IMR-90 (cell line): ENCODE data around the gene NOL4L. TPM values are rescaled to one million over a fixed set of nuclear protein-coding genes. Genes with fewer than 3 reads are reported as not detected.

Experiments
- ATAC-seq: fragments of 200-7000 bp; cut with Tn5 transposase; 2 replicates; pipeline ENCODE4 v1.9.1; 2020; ENCODE audit warnings: low read depth, mild to moderate bottlenecking, moderate library complexity
- BruUV-seq: library from RNA; stranded (reverse); fragments of 400-500 nt; replicated peaks from 2 replicates; lab custom pipeline; 2021; lab: Mats Ljungman, UMichigan
- CTCF ChIA-PET: fragments of 300-600 bp; formaldehyde crosslinking; extraction: SDS; loops from one replicate; lab custom pipeline; 2021; ENCODE audit warnings: antibody characterized with exemption; lab: Yijun Ruan, JAX
- POLR2A ChIA-PET: fragments of 300-600 bp; sonication (Branson Sonifier 250); formaldehyde crosslinking; loops from one replicate; lab custom pipeline; 2022; ENCODE audit warnings: antibody characterized with exemption; ENCODE audit not compliant: unreplicated experiment; lab: Charles Lee
- DNase-seq: peaks from one replicate; pipeline ENCODE4 v3.0.0; 2013
- H2AFZ ChIP-seq: replicated peaks from 2 replicates; pipeline ENCODE3; 2013; ENCODE audit warnings: low read length, mild to moderate bottlenecking; ENCODE audit not compliant: poor library complexity
- H2AK5ac ChIP-seq: 2 replicates; pipeline ENCODE4 v1.6.1; 2013; ENCODE audit warnings: low read depth, low read length, inconsistent platforms
- H2AK9ac ChIP-seq: replicated peaks from 2 replicates; pipeline ENCODE3; 2013; ENCODE audit warnings: mild to moderate bottlenecking, low read depth, low read length, moderate library complexity; ENCODE audit not compliant: poor library complexity
- H2BK120ac ChIP-seq: 2 replicates; pipeline ENCODE4 v1.6.1; 2013; ENCODE audit warnings: low read depth, low read length, inconsistent platforms
- H2BK15ac ChIP-seq: 3 replicates; pipeline ENCODE4 v1.6.1; 2013; ENCODE audit warnings: low read depth, low read length, inconsistent platforms
- H2BK20ac ChIP-seq: 2 replicates; pipeline ENCODE4 v1.6.1; 2013; ENCODE audit warnings: low read depth, mild to moderate bottlenecking, inconsistent platforms, low read length, moderate library complexity
- H2BK5ac ChIP-seq: 2 replicates; pipeline ENCODE4 v1.6.1; 2013; ENCODE audit warnings: mild to moderate bottlenecking, low read depth, low read length, inconsistent platforms; ENCODE audit not compliant: poor library complexity, severe bottlenecking
- H3K14ac ChIP-seq: replicated peaks from 2 replicates; pipeline ENCODE4 v1.6.1; 2013; ENCODE audit warnings: low read depth, low read length, inconsistent platforms
- H3K18ac ChIP-seq: 2 replicates; pipeline ENCODE4 v1.6.1; 2013; ENCODE audit warnings: low read depth, low read length, control low read depth
- H3K23ac ChIP-seq: 2 replicates; pipeline ENCODE4 v1.6.1; 2013; ENCODE audit warnings: low read depth, low read length, inconsistent platforms
- H3K27ac ChIP-seq: 2 replicates; pipeline ENCODE4 v1.5.1; 2013; ENCODE audit warnings: mild to moderate bottlenecking, control low read depth, low read length; ENCODE audit not compliant: insufficient read depth
- H3K27me3 ChIP-seq: 2 replicates; pipeline ENCODE4 v1.6.1; 2013; ENCODE audit warnings: low read length; ENCODE audit not compliant: control insufficient read depth, insufficient read depth
- H3K36me3 ChIP-seq: 2 replicates; pipeline ENCODE4 v1.6.1; 2013; ENCODE audit warnings: low read length, mixed read lengths; ENCODE audit not compliant: control insufficient read depth, insufficient read depth
- H3K4ac ChIP-seq: 2 replicates; pipeline ENCODE4 v1.6.1; 2013; ENCODE audit warnings: low read depth, low read length, inconsistent platforms
- H3K4me1 ChIP-seq: 2 replicates; pipeline ENCODE4 v1.6.1; 2013; ENCODE audit warnings: low read length, mixed read lengths; ENCODE audit not compliant: control insufficient read depth, insufficient read depth
- H3K4me2 ChIP-seq: 2 replicates; pipeline ENCODE4 v1.6.1; 2013; ENCODE audit warnings: low read depth, mild to moderate bottlenecking, control low read depth, low read length, moderate library complexity
- H3K4me3 ChIP-seq: 2 replicates; pipeline ENCODE4 v1.5.1; 2013; ENCODE audit warnings: low read depth, mild to moderate bottlenecking, control low read depth, low read length, moderate library complexity; ENCODE audit not compliant: insufficient read depth
- H3K56ac ChIP-seq: 2 replicates; pipeline ENCODE4 v1.6.1; 2013; ENCODE audit warnings: low read length, inconsistent platforms; ENCODE audit not compliant: insufficient read depth; ENCODE audit errors: extremely low read depth
- H3K79me1 ChIP-seq, 2 experiments: 2 replicates each; pipeline ENCODE4 v1.6.1; 2013; ENCODE audit warnings: low read length in 2 of 2, inconsistent platforms in 1 of 2, low read depth in 1 of 2
- H3K9ac ChIP-seq: 2 replicates; pipeline ENCODE4 v1.6.1; 2013; ENCODE audit warnings: low read depth, low read length, control low read depth
- H3K9me1 ChIP-seq: 2 replicates; pipeline ENCODE4 v1.6.1; 2013; ENCODE audit warnings: low read length, inconsistent platforms; ENCODE audit not compliant: insufficient read depth
- H3K9me3 ChIP-seq: 2 replicates; pipeline ENCODE4 v1.6.1; 2013; ENCODE audit warnings: low read length; ENCODE audit not compliant: control insufficient read depth, insufficient read depth
- H4K20me1 ChIP-seq: 2 replicates; pipeline ENCODE4 v1.6.1; 2013; ENCODE audit warnings: low read length, inconsistent platforms; ENCODE audit not compliant: insufficient read depth
- H4K5ac ChIP-seq: 2 replicates; pipeline ENCODE4 v1.6.1; 2013; ENCODE audit warnings: mild to moderate bottlenecking, low read depth, low read length, control low read depth
- H4K8ac ChIP-seq, 2 experiments: 2 replicates each; pipeline ENCODE4 v1.6.1; 2013; ENCODE audit warnings: low read depth in 2 of 2, low read length in 2 of 2, control low read depth in 1 of 2, inconsistent platforms in 1 of 2
- H4K91ac ChIP-seq: 2 replicates; pipeline ENCODE4 v1.6.1; 2013; ENCODE audit warnings: low read depth, low read length, inconsistent platforms; ENCODE audit not compliant: insufficient read depth
- BHLHE40 ChIP-seq: fragments of 150-350 bp; IDR thresholded peaks from 2 replicates; pipeline ENCODE4 v1.6.1; 2016; ENCODE audit warnings: mild to moderate bottlenecking, low read depth, low read length
- CEBPB ChIP-seq: IDR thresholded peaks from 2 replicates; pipeline ENCODE4 v1.6.1; 2012; ENCODE audit warnings: low read depth, low read length, improper control_type of control experiment
- CHD1 ChIP-seq: IDR thresholded peaks from 2 replicates; pipeline ENCODE4 v1.6.1; 2012; ENCODE audit warnings: low read depth, low read length, improper control_type of control experiment
- CTCF ChIP-seq: conservative IDR thresholded peaks from 2 replicates; pipeline ENCODE4 v1.5.1; 2012; ENCODE audit warnings: mild to moderate bottlenecking, low read depth, low read length, improper control_type of control experiment
- ELK1 ChIP-seq: fragments of 150-350 bp; IDR thresholded peaks from 2 replicates; pipeline ENCODE4 v1.6.1; 2016; ENCODE audit warnings: low read depth, mild to moderate bottlenecking, low read length, moderate library complexity, borderline replicate concordance
- FOS ChIP-seq: fragments of 150-350 bp; IDR thresholded peaks from 2 replicates; pipeline ENCODE4 v1.6.1; 2016; ENCODE audit warnings: low read depth, low read length
- MAFK ChIP-seq: IDR thresholded peaks from 2 replicates; pipeline ENCODE4 v1.6.1; 2012; ENCODE audit warnings: low read depth, low read length, improper control_type of control experiment
- MAZ ChIP-seq: IDR thresholded peaks from 2 replicates; pipeline ENCODE4 v1.6.1; 2012; ENCODE audit warnings: low read depth, mild to moderate bottlenecking, low read length, improper control_type of control experiment, moderate library complexity, borderline replicate concordance
- MXI1 ChIP-seq: IDR thresholded peaks from 2 replicates; pipeline ENCODE4 v1.6.1; 2012; ENCODE audit warnings: low read depth, mild to moderate bottlenecking, low read length, moderate library complexity, borderline replicate concordance
- NFE2L2 ChIP-seq: fragments of 150-350 bp; IDR thresholded peaks from 2 replicates; pipeline ENCODE4 v1.6.1; 2016; ENCODE audit warnings: low read depth, mild to moderate bottlenecking, low read length
- POLR2A ChIP-seq: IDR thresholded peaks from 2 replicates; pipeline ENCODE4 v1.6.1; 2012; ENCODE audit warnings: mild to moderate bottlenecking, low read depth, low read length
- RAD21 ChIP-seq: IDR thresholded peaks from 2 replicates; pipeline ENCODE4 v1.6.1; 2012; ENCODE audit warnings: low read length, improper control_type of control experiment
- RCOR1 ChIP-seq: IDR thresholded peaks from 2 replicates; pipeline ENCODE4 v1.6.1; 2012; ENCODE audit warnings: mild to moderate bottlenecking, low read length, improper control_type of control experiment; ENCODE audit not compliant: insufficient replicate concordance
- RFX5 ChIP-seq: IDR thresholded peaks from 2 replicates; pipeline ENCODE4 v1.8.0; 2012; ENCODE audit warnings: low read depth, mild to moderate bottlenecking, low read length, moderate library complexity
- SMC3 ChIP-seq: fragments of 150-350 bp; IDR thresholded peaks from 2 replicates; pipeline ENCODE4 v1.6.1; 2016; ENCODE audit warnings: low read depth, mild to moderate bottlenecking, antibody characterized with exemption, low read length, moderate library complexity
- USF2 ChIP-seq: fragments of 150-350 bp; IDR thresholded peaks from 2 replicates; pipeline ENCODE4 v1.6.1; 2017; ENCODE audit warnings: mild to moderate bottlenecking, antibody characterized with exemption, low read length, low read depth
- WGBS, 2 experiments: methylation state at CpG; one replicate each; pipeline versions ENCODE4 v1.1.5 to v1.1.7; 2013; ENCODE audit warnings: missing lambda C conversion rate in 2 of 2; ENCODE audit not compliant: insufficient read length in 1 of 2; ENCODE audit errors: extremely low coverage in 2 of 2; 5-methylcytosine and 5-hydroxymethylcytosine counted together
- dilution Hi-C: fragments of 300-500 bp; cut with HindIII; formaldehyde crosslinking; loops from one replicate; pipeline ENCODE4 v1.14.3; 2018; ENCODE audit warnings: low sequenced_read_pairs; ENCODE audit not compliant: unreplicated experiment
- in situ Hi-C: fragments of 300-500 bp; cut with MboI; formaldehyde crosslinking; loops from 3 replicates; pipeline ENCODE4 v1.14.3; 2019; ENCODE audit warnings: low sequenced_read_pairs, inconsistent platforms, mixed read lengths
- intact Hi-C: fragments of 100-400 bp; cut with micrococcal nuclease; formaldehyde crosslinking; loops from 2 replicates; pipeline ENCODE4 v1.10.0; 2022
- polyA plus RNA-seq, 3 experiments: library from polyadenylated mRNA; depleted of rRNA; stranded (reverse); fragments of >200 nt; gene quantifications; 2 replicates each; pipeline ENCODE4 v1.2.3, GENCODE V29; 2012; ENCODE audit warnings: low replicate concordance in 1 of 3
- total RNA-seq: library from RNA; depleted of rRNA; stranded (reverse); fragments of >200 nt; gene quantifications from 2 replicates; pipeline ENCODE4 v1.2.3, GENCODE V29; 2012

NOL4L gene
- total and polyA plus RNA-seq, 2 of the 4 experiments (the other 2 are of a cell fraction): 4.7 to 13.3 TPM

GRCh38 chr20:32594204-32594603 lies 9.1 kb upstream of the NOL4L start:
- intact Hi-C loops: no loop called here
- Histone ChIP-seq H3K4me3 (no peak overlapping the region), H3K18ac (no peak overlapping the region), H3K27me3 (peaks cover 10% of the 10 kb centered on the region; the same call in 1 of the 2 replicates), H2BK20ac (no peak overlapping the region), H3K4me1 (peaks cover 3% of the 10 kb centered on the region; the same call in 1 of the 2 replicates), H3K9me1 (peaks cover 4% of the 10 kb centered on the region; the same call in 1 of the 2 replicates), H4K20me1 (no peaks in the 10 kb centered on the region), H3K14ac (no peak overlapping the region), H2BK120ac (no peak overlapping the region), H2AK5ac (no peak overlapping the region), H3K36me3 (no peaks in the 10 kb centered on the region), H3K27ac (no peak overlapping the region), H3K4me2 (no peak overlapping the region), H3K9ac (no peak overlapping the region), H3K23ac (no peak overlapping the region; the same call in 1 of the 2 replicates), H2BK5ac (no peak overlapping the region), H3K56ac (no peak overlapping the region), H3K4ac (no peak overlapping the region), H4K91ac (no peak overlapping the region), H3K9me3 (no peaks in the 10 kb centered on the region), H3K79me1 (no peaks in the 10 kb centered on the region), H2BK15ac (no peak overlapping the region), H4K8ac (no peak overlapping the region), H2AFZ (no peak overlapping the region), H2AK9ac (no peak overlapping the region), H4K5ac (no peak overlapping the region)
- no TSS peak for BruUV-seq
- TF ChIP-seq MXI1: no peak
- TF ChIP-seq NFE2L2: no peak
- no peak for TF ChIP-seq BHLHE40
- no peak for TF ChIP-seq MAZ
- no peak for TF ChIP-seq SMC3
- TF ChIP-seq USF2: no peak
- TF ChIP-seq ELK1: no peak
- TF ChIP-seq RCOR1: no peak
- TF ChIP-seq FOS: no peak
- TF ChIP-seq CTCF: no peak
- TF ChIP-seq POLR2A: no peak
- no peak for TF ChIP-seq CHD1
- no peak for TF ChIP-seq CEBPB
- TF ChIP-seq RAD21: no peak
- no peak for TF ChIP-seq MAFK
- TF ChIP-seq RFX5: no peak
- dilution Hi-C loops: no loop called here
- in situ Hi-C loops: no loop called here
- DNase-seq (no peak), ATAC-seq (no peak)
- 95% methylated on average over 4 of the region's 5 CpGs; no CpG with 5 or more reads in 1 of the 2 experiments for WGBS, 2 experiments
- ChIA-PET POLR2A (no interaction called here), CTCF (no interaction called here)
